Esophagus (tissue), 2 donors: ENCODE measurements around the gene TESPA1. TPM values are rescaled to one million over a fixed set of nuclear protein-coding genes. Genes with fewer than 3 reads are reported as not detected.

Source experiments
- H3K27ac ChIP-seq, 2 donors: one replicate each; pipeline ENCODE4 v1.5.1; 2013; ENCODE audit warnings: low read depth in 2 of 2, mild to moderate bottlenecking in 2 of 2, inconsistent platforms in 1 of 2, low read length in 1 of 2, moderate library complexity in 1 of 2
- H3K27me3 ChIP-seq, 2 donors: one replicate each; pipeline ENCODE4 v1.6.1; 2013; ENCODE audit warnings: low read length in 2 of 2, control low read depth in 1 of 2, mild to moderate bottlenecking in 1 of 2; ENCODE audit not compliant: insufficient read depth in 2 of 2, control insufficient read depth in 1 of 2
- H3K36me3 ChIP-seq, 2 donors: one replicate each; pipeline ENCODE4 v1.6.1; 2013; ENCODE audit warnings: low read length in 1 of 2; ENCODE audit not compliant: control insufficient read depth in 2 of 2, insufficient read depth in 2 of 2
- H3K4me1 ChIP-seq, 2 donors: one replicate each; pipeline ENCODE4 v1.6.1; 2013; ENCODE audit warnings: low read length in 1 of 2; ENCODE audit not compliant: control insufficient read depth in 2 of 2, insufficient read depth in 2 of 2
- H3K4me3 ChIP-seq, 2 donors: one replicate each; pipeline ENCODE4 v1.5.1; 2013; ENCODE audit warnings: low read length in 2 of 2, mild to moderate bottlenecking in 2 of 2, low read depth in 1 of 2, moderate library complexity in 1 of 2
- H3K9me3 ChIP-seq, 2 donors: one replicate each; pipeline ENCODE4 v1.6.1; 2013; ENCODE audit warnings: mild to moderate bottlenecking in 2 of 2, low read depth in 1 of 2, low read length in 1 of 2, moderate library complexity in 1 of 2; ENCODE audit not compliant: control insufficient read depth in 2 of 2, insufficient read depth in 1 of 2
- WGBS, 2 donors: extraction: QIAGEN DNeasy Blood & Tissue Kit; methylation state at CpG; one replicate each; pipeline ENCODE4 v1.1.7; 2013; 5-methylcytosine and 5-hydroxymethylcytosine counted together
- polyA plus RNA-seq, 2 donors: library from polyadenylated mRNA; stranded (reverse); fragments of 200-250 nt; gene quantifications; one replicate each; pipeline ENCODE4 v1.2.3, GENCODE V29; 2013
- donor health status: healthy with polysubstance abuse.
- donor health status: Bipolar disorder and iron deficiency.

TESPA1 gene
- polyA plus RNA-seq, 2 donors, result 0.26 to 0.32 TPM

DNA sequence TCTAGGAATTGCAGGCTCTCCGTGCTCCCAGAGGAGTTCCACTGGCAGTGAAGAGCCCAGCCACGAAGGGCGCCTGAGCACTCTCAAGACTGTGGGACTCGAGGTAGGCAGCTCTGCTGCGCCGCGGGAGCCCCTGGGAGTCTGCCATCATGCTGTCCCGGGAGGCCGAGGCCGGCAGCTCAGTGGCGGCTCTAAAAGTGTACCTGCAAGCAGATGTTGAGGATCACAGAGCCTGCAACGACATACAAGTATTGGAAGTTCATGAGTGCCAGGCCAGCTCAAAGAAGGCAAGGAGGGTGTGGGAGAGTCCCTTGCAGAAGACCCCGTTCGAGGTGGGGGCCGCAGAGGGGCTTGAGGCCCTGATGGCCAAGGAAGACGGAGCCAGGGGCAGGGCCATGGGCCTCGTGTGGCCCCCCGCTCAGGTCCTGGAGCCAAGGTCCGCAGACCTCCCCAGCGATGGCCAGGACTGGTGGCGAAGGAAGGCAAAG is 67.5 kb downstream of the TESPA1 start:
- Histone ChIP-seq H3K9me3 (no peaks in the 10 kb centered on the region), H3K27ac (no peak overlapping the region), H3K4me1 (no peaks in the 10 kb centered on the region), H3K4me3 (no peak overlapping the region), H3K27me3 (no peaks in the 10 kb centered on the region), H3K36me3 (no peaks in the 10 kb centered on the region)
- 90 to 91% methylated on average over 21 of the region's 21 CpGs for WGBS, 2 donors

Other genes starting within 250 kb of the TESPA1 start
- not detected for gene MUCL1, start 130.2 kb downstream of the TESPA1 start, polyA plus RNA-seq
- gene NEUROD4, start 35.2 kb upstream of the TESPA1 start, polyA plus RNA-seq, result not detected
- gene OR9K2, start 141.6 kb upstream of the TESPA1 start, polyA plus RNA-seq, result not detected
- not detected for gene OR10A7, start 236.3 kb upstream of the TESPA1 start, polyA plus RNA-seq